HepG2 (cell line): ENCODE results near the gene PNPLA3. TPM values are rescaled to one million over a fixed set of nuclear protein-coding genes. Genes with fewer than 3 reads are reported as not detected.

Experiments used
- ELF4 ChIP-seq: sonication (generic); formaldehyde crosslinking; IDR thresholded peaks from 2 replicates; pipeline ENCODE4 v1.5.0; 2020; ENCODE audit warnings: missing genetic modification reagents, mild to moderate bottlenecking, moderate library complexity, borderline replicate concordance
- MED8 ChIP-seq: sonication (generic); formaldehyde crosslinking; IDR thresholded peaks from 2 replicates; pipeline ENCODE4 v1.8.1; 2023; ENCODE audit warnings: mild to moderate bottlenecking, missing genetic modification reagents; ENCODE audit not compliant: insufficient replicate concordance
- MYC ChIP-seq: sonication (generic); formaldehyde crosslinking; IDR thresholded peaks from 2 replicates; pipeline ENCODE4 v1.9.0; 2021; ENCODE audit warnings: missing genetic modification reagents, borderline replicate concordance
- PATZ1 ChIP-seq: sonication (generic); formaldehyde crosslinking; IDR thresholded peaks from 2 replicates; pipeline ENCODE4 v1.4.0; 2020; ENCODE audit warnings: missing genetic modification reagents
- PHF21A ChIP-seq: sonication (generic); formaldehyde crosslinking; IDR thresholded peaks from 2 replicates; pipeline ENCODE4 v1.5.0; 2020; ENCODE audit warnings: mild to moderate bottlenecking, missing genetic modification reagents
- PRDM15 ChIP-seq: sonication (generic); formaldehyde crosslinking; IDR thresholded peaks from 2 replicates; pipeline ENCODE4 v1.4.0; 2020; ENCODE audit warnings: missing genetic modification reagents
- RXRA ChIP-seq: sonication (generic); formaldehyde crosslinking; IDR thresholded peaks from 2 replicates; pipeline ENCODE4 v1.5.1; 2020; ENCODE audit warnings: missing genetic modification reagents
- SRSF1 ChIP-seq: fragments of 200-400 bp; formaldehyde crosslinking; optimal IDR thresholded peaks from 2 replicates; pipeline ENCODE3; 2017; ENCODE audit warnings: mild to moderate bottlenecking, low read depth, low read length, moderate library complexity
- ZHX2 ChIP-seq, 2 experiments: sonication (generic) in 1 of 2; formaldehyde crosslinking in 1 of 2; IDR thresholded peaks; 2 replicates each; pipeline versions ENCODE4 v1.6.1 to v1.9.0; 2014 to 2022; ENCODE audit warnings: antibody characterized with exemption in 1 of 2, borderline replicate concordance in 1 of 2, inconsistent platforms in 1 of 2, low read depth in 1 of 2, missing genetic modification reagents in 1 of 2
- ZNF761 ChIP-seq: sonication (generic); formaldehyde crosslinking; conservative IDR thresholded peaks from 2 replicates; pipeline ENCODE4 v1.4.0; 2020; ENCODE audit warnings: mild to moderate bottlenecking, missing genetic modification reagents
- polyA plus RNA-seq, 8 experiments: library from polyadenylated mRNA; depleted of rRNA in 3 of 8; stranded (reverse) in 7 of 8; unstranded in 1 of 8; fragments of >200 nt; fragmentation: Illumina TruSeq in 4 of 8; extraction: Trizol in 4 of 8; gene quantifications; 2 replicates each; pipeline versions ENCODE4 v1.2.1 to v1.2.3, GENCODE V29; 2011 to 2016; ENCODE audit warnings: low read depth in 4 of 8, missing spikeins in 1 of 8, mixed read lengths in 1 of 8; ENCODE audit not compliant: insufficient read depth in 1 of 8
- total RNA-seq, 5 experiments: library from RNA; depleted of rRNA; stranded (reverse); fragments of >200 nt; fragmentation: Illumina TruSeq; extraction: Trizol; gene quantifications; 2 replicates each; pipeline ENCODE4 v1.2.3, GENCODE V29; 2016; ENCODE audit warnings: low read depth in 1 of 5
- TF ChIP-seq, protein P1 (sequence below): sonication (generic); formaldehyde crosslinking; IDR thresholded peaks from 2 replicates; pipeline ENCODE4 v1.5.1; 2020; ENCODE audit warnings: mild to moderate bottlenecking, missing genetic modification reagents

Gene PNPLA3
- total and polyA plus RNA-seq, 2 of the 13 experiments (the other 11 are each of a cell fraction or from before 2014, with no cell fraction given) = 16.9 to 19.8 TPM

GRCh38 chr22:43925433-43926348 is 2.1 kb downstream of the PNPLA3 start (continued):
- TF ChIP-seq ZHX2 (IDR thresholded peaks at IDR 0.05; ENCODE audit: low read depth) = 0 out of 2 replicates have a peak, but pooled peaks have one; percentile 33
- no peak for TF ChIP-seq ZHX2 (CRISPR knock-in tag; IDR thresholded peaks at IDR 0.05; ENCODE audit: borderline replicate concordance)
- peak; percentile 96 for TF ChIP-seq PRDM15
- peak; percentile 42; the same call in 1 of the 2 replicates for TF ChIP-seq RXRA
- TF ChIP-seq ELF4 (CRISPR knock-in tag) = no peak
- peak; percentile 95 for TF ChIP-seq PHF21A (CRISPR knock-in tag)
- peak; percentile 65 for TF ChIP-seq MED8 (CRISPR knock-in tag)
- TF ChIP-seq SRSF1 = peak; percentile 25
- no peak for TF ChIP-seq ZNF761 (CRISPR knock-in tag)
- TF ChIP-seq PATZ1 (CRISPR knock-in tag) = peak; percentile 89
- TF ChIP-seq, protein P1, sequence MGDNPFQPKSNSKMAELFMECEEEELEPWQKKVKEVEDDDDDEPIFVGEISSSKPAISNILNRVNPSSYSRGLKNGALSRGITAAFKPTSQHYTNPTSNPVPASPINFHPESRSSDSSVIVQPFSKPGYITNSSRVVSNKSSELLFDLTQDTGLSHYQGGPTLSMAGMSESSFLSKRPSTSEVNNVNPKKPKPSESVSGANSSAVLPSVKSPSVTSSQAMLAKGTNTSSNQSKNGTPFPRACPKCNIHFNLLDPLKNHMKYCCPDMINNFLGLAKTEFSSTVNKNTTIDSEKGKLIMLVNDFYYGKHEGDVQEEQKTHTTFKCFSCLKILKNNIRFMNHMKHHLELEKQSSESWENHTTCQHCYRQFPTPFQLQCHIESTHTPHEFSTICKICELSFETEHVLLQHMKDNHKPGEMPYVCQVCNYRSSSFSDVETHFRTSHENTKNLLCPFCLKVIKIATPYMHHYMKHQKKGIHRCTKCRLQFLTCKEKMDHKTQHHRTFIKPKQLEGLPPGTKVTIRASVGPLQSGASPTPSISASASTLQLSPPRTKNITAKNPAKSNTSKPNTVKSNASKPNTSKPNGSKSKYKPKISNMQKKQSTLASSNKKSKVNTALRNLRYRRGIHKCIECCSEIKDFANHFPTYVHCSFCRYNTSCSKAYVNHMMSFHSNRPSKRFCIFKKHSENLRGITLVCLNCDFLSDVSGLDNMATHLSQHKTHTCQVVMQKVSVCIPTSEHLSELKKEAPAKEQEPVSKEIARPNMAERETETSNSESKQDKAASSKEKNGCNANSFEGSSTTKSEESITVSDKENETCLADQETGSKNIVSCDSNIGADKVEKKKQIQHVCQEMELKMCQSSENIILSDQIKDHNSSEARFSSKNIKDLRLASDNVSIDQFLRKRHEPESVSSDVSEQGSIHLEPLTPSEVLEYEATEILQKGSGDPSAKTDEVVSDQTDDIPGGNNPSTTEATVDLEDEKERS (CRISPR knock-in tag) = 0 out of 2 replicates have a peak, but pooled peaks have one; percentile 20
- peak; percentile 80 for TF ChIP-seq MYC (CRISPR knock-in tag)
